GM18520 (cell line): ENCODE data around the gene NPM3.
A peak's percentile ranks its signal among the peaks of the same experiment; 100 is the strongest.
"Not testable (repeated sequence)": the region's sequence is repeated elsewhere in the genome, so short reads cannot be mapped to it uniquely, and the experiment has no call there.

Source experiments
- ATAC-seq: cut with Tn5 transposase; IDR thresholded peaks from one replicate; pipeline ENCODE4 v1.9.1; 2021; ENCODE audit not compliant: unreplicated experiment

The NPM3 gene

GRCh38 chr10:101807158-101807557 lies 23.9 kb upstream of the NPM3 start:
- no peak for ATAC-seq

- ATAC-seq, result no peak
These were observed 20.3 kb upstream of the NPM3 start for GRCh38 chr10:101803511-101803910.

GRCh38 chr10:101797403-101798059 lies 14.3 kb upstream of the NPM3 start:
- ATAC-seq, result no peak

- ATAC-seq, result no peak
These were observed 10.3 kb upstream of the NPM3 start for GRCh38 chr10:101793526-101793925.

GRCh38 chr10:101789686-101790085 lies 6.4 kb upstream of the NPM3 start:
- ATAC-seq, result no peak

- not testable (repeated sequence) for ATAC-seq
These were observed 6.0 kb upstream of the NPM3 start for GRCh38 chr10:101789231-101789630.

- ATAC-seq, result no peak
These were observed 2.6 kb upstream of the NPM3 start for GRCh38 chr10:101785801-101786200.

- no peak for ATAC-seq
These were observed 1.3 kb upstream of the NPM3 start for GRCh38 chr10:101784558-101784957.

GRCh38 chr10:101783736-101784118 lies 481 bp upstream of the NPM3 start:
- no peak for ATAC-seq

- no peak for ATAC-seq
These were observed 1.0 kb downstream of the NPM3 start for GRCh38 chr10:101781984-101782810.

- ATAC-seq, result no peak
These were observed 1.6 kb downstream of the NPM3 start for GRCh38 chr10:101781655-101781983.

- no peak for ATAC-seq
These were observed 2.2 kb downstream of the NPM3 start for GRCh38 chr10:101780818-101781654.

- no peak for ATAC-seq
These were observed 2.9 kb downstream of the NPM3 start for GRCh38 chr10:101780187-101780817.

GRCh38 chr10:101779544-101780186 lies 3.6 kb downstream of the NPM3 start:
- peak; percentile 52 for ATAC-seq

- ATAC-seq, result no peak
These were observed 4.3 kb downstream of the NPM3 start for GRCh38 chr10:101778781-101779543.

- no peak for ATAC-seq
These were observed 5.0 kb downstream of the NPM3 start for GRCh38 chr10:101778151-101778780.

GRCh38 chr10:101777619-101778145 lies 5.6 kb downstream of the NPM3 start:
- ATAC-seq, result no peak

- no peak for ATAC-seq
These were observed 7.0 kb downstream of the NPM3 start for GRCh38 chr10:101776161-101776817.
